Thymus (tissue), 11 donors: Measurements from ENCODE around the gene NAA38. TPM values are rescaled to one million over a fixed set of nuclear protein-coding genes. Genes with fewer than 3 reads are reported as not detected.

Source experiments
- DNase-seq, 9 donors: peaks; one replicate each; pipeline ENCODE4 v3.0.0-alpha.2; 2013; ENCODE audit warnings: low spot score in 9 of 9, low read depth in 6 of 9, missing footprints in 1 of 9
- H3K27ac ChIP-seq, 2 donors: one replicate each; pipeline ENCODE4 v1.5.1; 2013; ENCODE audit warnings: control low read depth in 1 of 2, low read depth in 1 of 2, low read length in 1 of 2, mild to moderate bottlenecking in 1 of 2, moderate library complexity in 1 of 2
- H3K27me3 ChIP-seq, 2 donors: one replicate each; pipeline ENCODE4 v1.5.1; 2013; ENCODE audit warnings: low read length in 1 of 2; ENCODE audit not compliant: control insufficient read depth in 2 of 2, insufficient read depth in 1 of 2
- H3K36me3 ChIP-seq, 2 donors: one replicate each; pipeline ENCODE4 v1.5.1; 2013; ENCODE audit warnings: low read length in 1 of 2, mild to moderate bottlenecking in 1 of 2, moderate library complexity in 1 of 2; ENCODE audit not compliant: control insufficient read depth in 2 of 2, insufficient read depth in 2 of 2
- H3K4me1 ChIP-seq, 2 donors: one replicate each; pipeline ENCODE4 v1.5.1; 2013; ENCODE audit warnings: low read length in 2 of 2; ENCODE audit not compliant: control insufficient read depth in 2 of 2, insufficient read depth in 2 of 2
- H3K4me3 ChIP-seq, 2 donors: one replicate each; pipeline ENCODE4 v1.5.1; 2013; ENCODE audit warnings: low read length in 2 of 2, control low read depth in 1 of 2, mild to moderate bottlenecking in 1 of 2
- H3K9me3 ChIP-seq, 2 donors: one replicate each; pipeline ENCODE4 v1.5.1; 2013; ENCODE audit warnings: low read length in 1 of 2, mild to moderate bottlenecking in 1 of 2; ENCODE audit not compliant: control insufficient read depth in 2 of 2, insufficient read depth in 1 of 2
- WGBS: extraction: QIAGEN DNeasy Blood & Tissue Kit; methylation state at CpG from one replicate; pipeline ENCODE4 v1.1.7; 2013; 5-methylcytosine and 5-hydroxymethylcytosine counted together
- polyA plus RNA-seq: library from polyadenylated mRNA; stranded (reverse); fragments of 200-250 nt; gene quantifications from one replicate; pipeline ENCODE4 v1.2.3, GENCODE V29; 2013
- total RNA-seq: library from RNA; stranded (reverse); fragments of 120-200 nt; gene quantifications from one replicate; pipeline ENCODE4 v1.2.4, GENCODE V29; 2013
- donor health status: healthy.

The NAA38 gene
- total and polyA plus RNA-seq, 2 donors, result 85.3 to 155 TPM

GRCh38 chr17:7825206-7825990 lies 32.0 kb downstream of the NAA38 start:
- H3K4me3 ChIP-seq, result no peak overlapping the region
- peaks cover 3 to 12% of the 10 kb centered on the region in 2 donors for H3K27me3 ChIP-seq
- H3K4me1 ChIP-seq, result no peaks in the 10 kb centered on the region
- H3K9me3 ChIP-seq, result no peaks in the 10 kb centered on the region
- 77% methylated on average over 12 of the region's 12 CpGs for WGBS
- H3K36me3 ChIP-seq, result no peaks in the 10 kb centered on the region
- DNase-seq, result no peak
- no peak overlapping the region for H3K27ac ChIP-seq

GRCh38 chr17:7824021-7824924 lies 33.1 kb downstream of the NAA38 start:
- WGBS, result 95% methylated on average over 9 of the region's 9 CpGs
- no peak for DNase-seq
- Histone ChIP-seq H3K36me3 (no peaks in the 10 kb centered on the region), H3K27ac (no peak overlapping the region), H3K4me1 (no peaks in the 10 kb centered on the region), H3K9me3 (no peaks in the 10 kb centered on the region), H3K4me3 (no peak overlapping the region), H3K27me3 (peaks cover 3 to 14% of the 10 kb centered on the region in 2 donors)

GRCh38 chr17:7823581-7824001 lies 33.8 kb downstream of the NAA38 start:
- no peak overlapping the region for H3K4me3 ChIP-seq
- WGBS, result 97% methylated on average over 20 of the region's 20 CpGs
- peaks cover 3 to 17% of the 10 kb centered on the region in 2 donors for H3K27me3 ChIP-seq
- DNase-seq, result no peak
- no peaks in the 10 kb centered on the region for H3K4me1 ChIP-seq
- H3K27ac ChIP-seq, result no peak overlapping the region
- no peaks in the 10 kb centered on the region for H3K36me3 ChIP-seq
- H3K9me3 ChIP-seq, result no peaks in the 10 kb centered on the region

GRCh38 chr17:7822126-7822525 lies 35.2 kb downstream of the NAA38 start:
- Histone ChIP-seq H3K27me3 (peaks cover 3 to 15% of the 10 kb centered on the region in 2 donors), H3K4me3 (no peak overlapping the region), H3K4me1 (no peaks in the 10 kb centered on the region), H3K9me3 (no peaks in the 10 kb centered on the region), H3K27ac (no peak overlapping the region), H3K36me3 (no peaks in the 10 kb centered on the region)
- DNase-seq, result no peak
- WGBS, result 87% methylated on average over 14 of the region's 14 CpGs

- Histone ChIP-seq H3K27ac (no peak overlapping the region), H3K4me3 (no peak overlapping the region), H3K36me3 (no peaks in the 10 kb centered on the region), H3K27me3 (peaks cover 3 to 15% of the 10 kb centered on the region in 2 donors), H3K9me3 (no peaks in the 10 kb centered on the region), H3K4me1 (no peaks in the 10 kb centered on the region)
- DNase-seq, result no peak
- WGBS, result 96% methylated on average over 5 of the region's 5 CpGs
These were observed 37.1 kb downstream of the NAA38 start for GRCh38 chr17:7820231-7820630.

GRCh38 chr17:7818746-7819645 lies 38.4 kb downstream of the NAA38 start:
- no peak for DNase-seq
- WGBS, result 94% methylated on average over 27 of the region's 27 CpGs
- Histone ChIP-seq H3K36me3 (no peaks in the 10 kb centered on the region), H3K27ac (no peak overlapping the region), H3K9me3 (no peaks in the 10 kb centered on the region), H3K4me1 (no peaks in the 10 kb centered on the region), H3K27me3 (peaks cover 3 to 12% of the 10 kb centered on the region in 2 donors), H3K4me3 (no peak overlapping the region)

- peaks cover 0 to 6% of the 10 kb centered on the region in 2 donors for H3K27me3 ChIP-seq
- WGBS, result 93% methylated on average over 10 of the region's 10 CpGs
- H3K4me3 ChIP-seq, result no peak overlapping the region
- no peak for DNase-seq
- H3K36me3 ChIP-seq, result no peaks in the 10 kb centered on the region
- H3K9me3 ChIP-seq, result no peaks in the 10 kb centered on the region
- H3K27ac ChIP-seq, result no peak overlapping the region
- no peaks in the 10 kb centered on the region for H3K4me1 ChIP-seq
These were observed 39.3 kb downstream of the NAA38 start for GRCh38 chr17:7818026-7818425.

- Histone ChIP-seq H3K9me3 (no peaks in the 10 kb centered on the region), H3K27ac (no peak overlapping the region), H3K36me3 (no peaks in the 10 kb centered on the region), H3K27me3 (peaks cover 0 to 6% of the 10 kb centered on the region in 2 donors), H3K4me1 (no peaks in the 10 kb centered on the region), H3K4me3 (no peak overlapping the region)
- WGBS, result 96% methylated on average over 9 of the region's 9 CpGs
- no peak for DNase-seq
These were observed 39.8 kb downstream of the NAA38 start for GRCh38 chr17:7817643-7817964.
